Prostate gland (tissue), 2 donors: ENCODE results near the gene CNDP1. TPM values are rescaled to one million over a fixed set of nuclear protein-coding genes. Genes with fewer than 3 reads are reported as not detected.
"Not testable (repeated sequence)": the region's sequence is repeated elsewhere in the genome, so short reads cannot be mapped to it uniquely, and the experiment has no call there.

Source experiments
- DNase-seq: peaks from one replicate; pipeline ENCODE4 v3.0.0-alpha.2; 2019; ENCODE audit warnings: low spot score
- H3K27ac ChIP-seq, 2 donors: fragments of 200-600 bp; sonication (generic); 2 replicates each; pipeline ENCODE4 v1.5.1; 2017 to 2019
- H3K27me3 ChIP-seq: fragments of 200-600 bp; sonication (generic); replicated peaks from 2 replicates; pipeline ENCODE4 v1.5.1; 2019; ENCODE audit not compliant: insufficient read depth
- H3K36me3 ChIP-seq, 2 donors: fragments of 200-600 bp; sonication (generic); 1 replicate in 1 of 2; 2 replicates in 1 of 2; pipeline versions ENCODE4 v1.5.1 to v1.8.1; 2017 to 2019
- H3K4me1 ChIP-seq: fragments of 200-600 bp; sonication (generic); replicated peaks from 2 replicates; pipeline ENCODE4 v1.5.1; 2019
- H3K4me3 ChIP-seq, 2 donors: fragments of 200-600 bp; sonication (generic); 2 replicates each; pipeline ENCODE4 v1.5.1; 2017 to 2019
- H3K9me3 ChIP-seq: fragments of 200-600 bp; sonication (generic); 2 replicates; pipeline ENCODE4 v1.5.1; 2017
- CTCF ChIP-seq, 4 experiments: fragments of 200-600 bp in 2 of 4; fragments of 450-650 bp in 2 of 4; sonication (generic) in 2 of 4; IDR thresholded peaks; 1 replicate in 3 of 4; 2 replicates in 1 of 4; pipeline ENCODE4 v1.5.1; 2016 to 2019; ENCODE audit warnings: antibody characterized with exemption in 4 of 4, mild to moderate bottlenecking in 2 of 4, moderate library complexity in 2 of 4
- POLR2A ChIP-seq: fragments of 450-650 bp; IDR thresholded peaks from one replicate; pipeline ENCODE4 v1.6.1; 2016; ENCODE audit warnings: antibody characterized with exemption, mild to moderate bottlenecking
- POLR2AphosphoS5 ChIP-seq: sonication (generic); formaldehyde crosslinking; IDR thresholded peaks from one replicate; pipeline ENCODE4 v1.6.1; 2017; ENCODE audit warnings: antibody characterized with exemption
- WGBS: methylation state at CpG from one replicate; pipeline ENCODE4 v1.1.5; 2018; 5-methylcytosine and 5-hydroxymethylcytosine counted together
- intact Hi-C: fragments of 100-400 bp; cut with DNase I; formaldehyde crosslinking; loops from one replicate; pipeline ENCODE4 v1.14.2; 2022
- total RNA-seq, 2 donors: library from RNA; depleted of rRNA; stranded (reverse); fragments of >200 nt; gene quantifications; one replicate each; pipeline ENCODE4 v1.1.0, GENCODE V29; 2016

Gene CNDP1
- total RNA-seq, 2 donors from 2014 or later = not detected

- no peak overlapping the region for H3K27ac ChIP-seq
- intact Hi-C loops = loop anchor here (10.0 kb wide), 2 partner anchors 61 to 361 kb away; partner anchors contain the start of gene CNDP2
- H3K9me3 ChIP-seq = no peaks in the 10 kb centered on the region
- H3K4me3 ChIP-seq = no peak overlapping the region
- no peaks in the 10 kb centered on the region for H3K27me3 ChIP-seq
- no peaks in the 10 kb centered on the region for H3K4me1 ChIP-seq
- TF ChIP-seq POLR2A (no peak), POLR2AphosphoS5 (no peak), CTCF (IDR thresholded peaks at IDR 0.05) (no peak)
- 88% methylated on average over 11 of the region's 11 CpGs for WGBS
- H3K36me3 ChIP-seq = no peaks in the 10 kb centered on the region
- DNase-seq = no peak
Measured at GRCh38 chr18:74556126-74556525, 21.8 kb downstream of the CNDP1 start.

- WGBS = 95% methylated on average over 4 of the region's 4 CpGs
- intact Hi-C loops = loop anchor here (10.0 kb wide), 2 partner anchors 63 to 363 kb away; partner anchors contain the start of gene CNDP2
Measured at GRCh38 chr18:74558096-74558495, 23.8 kb downstream of the CNDP1 start.

GRCh38 chr18:74562131-74562730 is 27.9 kb downstream of the CNDP1 start:
- intact Hi-C loops = no loop called here
- no peaks in the 10 kb centered on the region for H3K36me3 ChIP-seq
- DNase-seq = no peak
- no peak overlapping the region for H3K4me3 ChIP-seq
- H3K4me1 ChIP-seq = no peaks in the 10 kb centered on the region
- H3K27ac ChIP-seq = no peak overlapping the region
- no peaks in the 10 kb centered on the region for H3K9me3 ChIP-seq
- WGBS = 41% methylated on average over 4 of the region's 4 CpGs
- no peak for TF ChIP-seq POLR2A
- TF ChIP-seq CTCF (IDR thresholded peaks at IDR 0.05) = no peak
- TF ChIP-seq POLR2AphosphoS5 = no peak
- no peaks in the 10 kb centered on the region for H3K27me3 ChIP-seq

More at GRCh38 chr18:74558096-74558495, 23.8 kb downstream of the CNDP1 start:
- no peaks in the 10 kb centered on the region for H3K36me3 ChIP-seq
- H3K4me3 ChIP-seq = no peak overlapping the region
- H3K9me3 ChIP-seq = no peaks in the 10 kb centered on the region
- DNase-seq = no peak
- no peak for TF ChIP-seq POLR2AphosphoS5
- no peak for TF ChIP-seq POLR2A
- no peak for TF ChIP-seq CTCF (IDR thresholded peaks at IDR 0.05)
- no peaks in the 10 kb centered on the region for H3K27me3 ChIP-seq
- no peak overlapping the region for H3K27ac ChIP-seq
- no peaks in the 10 kb centered on the region for H3K4me1 ChIP-seq

GRCh38 chr18:74562775-74563174 is 28.5 kb downstream of the CNDP1 start:
- DNase-seq = no peak
- 76% methylated on average over 4 of the region's 4 CpGs for WGBS
- no peaks in the 10 kb centered on the region for H3K9me3 ChIP-seq
- intact Hi-C loops = no loop called here
- H3K4me3 ChIP-seq = no peak overlapping the region
- H3K27me3 ChIP-seq = no peaks in the 10 kb centered on the region
- no peak overlapping the region for H3K27ac ChIP-seq
- H3K36me3 ChIP-seq = no peaks in the 10 kb centered on the region
- no peak for TF ChIP-seq CTCF (IDR thresholded peaks at IDR 0.05)
- no peak for TF ChIP-seq POLR2AphosphoS5
- TF ChIP-seq POLR2A = no peak
- H3K4me1 ChIP-seq = no peaks in the 10 kb centered on the region

- 21% methylated on average over 3 of the region's 3 CpGs for WGBS
Measured at GRCh38 chr18:74563999-74564398, 29.7 kb downstream of the CNDP1 start.

GRCh38 chr18:74565164-74565563 is 30.9 kb downstream of the CNDP1 start:
- H3K4me3 ChIP-seq, intact Hi-C loops, H3K36me3 ChIP-seq, H3K9me3 ChIP-seq, H3K27me3 ChIP-seq, H3K27ac ChIP-seq, H3K4me1 ChIP-seq, DNase-seq: not testable (repeated sequence)
- 97% methylated on average over 1 of the region's 1 CpG for WGBS

More at GRCh38 chr18:74563999-74564398, 29.7 kb downstream of the CNDP1 start:
- DNase-seq = no peak
- Histone ChIP-seq H3K9me3 (no peaks in the 10 kb centered on the region), H3K27ac (no peak overlapping the region), H3K4me1 (no peaks in the 10 kb centered on the region), H3K36me3 (no peaks in the 10 kb centered on the region), H3K27me3 (no peaks in the 10 kb centered on the region), H3K4me3 (no peak overlapping the region)
- TF ChIP-seq POLR2A (no peak), CTCF (IDR thresholded peaks at IDR 0.05) (no peak), POLR2AphosphoS5 (no peak)
- intact Hi-C loops = no loop called here

GRCh38 chr18:74565993-74566392 is 31.7 kb downstream of the CNDP1 start:
- H3K36me3 ChIP-seq, H3K27ac ChIP-seq, H3K4me3 ChIP-seq, H3K27me3 ChIP-seq, intact Hi-C loops, H3K4me1 ChIP-seq, H3K9me3 ChIP-seq, DNase-seq: not testable (repeated sequence)
- WGBS = 77% methylated on average over 3 of the region's 3 CpGs
